HepG2 (cell line): Measurements from ENCODE around the gene PPP1R13B. TPM values are rescaled to one million over a fixed set of nuclear protein-coding genes. Genes with fewer than 3 reads are reported as not detected.

Source experiments
- ATAC-seq: fragments of 200-7000 bp; cut with Tn5 transposase; 3 replicates; pipeline ENCODE4 v1.9.1; 2020; ENCODE audit warnings: mild to moderate bottlenecking, moderate library complexity
- BruUV-seq: library from RNA; stranded (reverse); fragments of 400-500 nt; replicated peaks from 2 replicates; lab custom pipeline; 2021; lab: Mats Ljungman, UMichigan
- CTCF ChIA-PET: fragments of 300-600 bp; formaldehyde crosslinking; extraction: SDS; loops from one replicate; lab custom pipeline; 2021; ENCODE audit warnings: low total read pairs, inconsistent platforms, low intra/inter-chr PET ratio; lab: Yijun Ruan, JAX
- POLR2A ChIA-PET: fragments of 350-600 bp; sonication (Branson Sonifier 250); formaldehyde crosslinking; loops from one replicate; lab custom pipeline; 2020; ENCODE audit warnings: antibody characterized with exemption, inconsistent platforms; lab: Yijun Ruan, JAX
- DNase-seq: peaks from one replicate; pipeline ENCODE4 v3.0.0-alpha.2; 2015; ENCODE audit warnings: low spot score
- FAIRE-seq: peaks from 3 replicates; lab custom pipeline; 2011; peaks lifted over from hg19 to GRCh38; lab: Jason Lieb, UNC
- H2AFZ ChIP-seq: one replicate; pipeline ENCODE4 v1.6.1; 2011; ENCODE audit warnings: low read length, inconsistent platforms
- H3K27ac ChIP-seq: fragments of 300-600 bp; 3 replicates; pipeline ENCODE4 v1.8.0; 2011; ENCODE audit warnings: mixed run types, mild to moderate bottlenecking, mixed read lengths, low read length, inconsistent platforms; ENCODE audit not compliant: insufficient read depth; ENCODE audit errors: extremely low read length
- H3K27me3 ChIP-seq, 2 experiments: fragments of 200-600 bp in 1 of 2; 2 replicates in 1 of 2; 3 replicates in 1 of 2; pipeline versions ENCODE4 v1.6.0 to v1.8.0; 2011; ENCODE audit warnings: low read length in 2 of 2, mild to moderate bottlenecking in 2 of 2, moderate library complexity in 2 of 2, inconsistent platforms in 1 of 2; ENCODE audit not compliant: insufficient read depth in 2 of 2, control insufficient read depth in 1 of 2
- H3K36me3 ChIP-seq, 2 experiments: fragments of 200-600 bp in 1 of 2; replicated peaks in 1 of 2; 2 replicates in 1 of 2; 3 replicates in 1 of 2; pipeline versions ENCODE4 v1.5.1 to v1.8.0; 2011; ENCODE audit warnings: low read length in 2 of 2, inconsistent platforms in 1 of 2; ENCODE audit not compliant: insufficient read depth in 2 of 2, control insufficient read depth in 1 of 2
- H3K4me1 ChIP-seq: 2 replicates; pipeline ENCODE4 v1.5.1; 2012; ENCODE audit warnings: low read length, inconsistent platforms; ENCODE audit not compliant: insufficient read depth
- H3K4me2 ChIP-seq: 2 replicates; pipeline ENCODE4 v1.6.0; 2011; ENCODE audit warnings: low read depth, low read length, inconsistent platforms
- H3K4me3 ChIP-seq, 3 experiments: fragments of 200-600 bp in 1 of 3; sonication (generic), shearing (Covaris generic) in 1 of 3; replicated peaks in 1 of 3; 2 replicates each; pipeline ENCODE4 v1.5.1; 2011 to 2016; ENCODE audit warnings: low read length in 3 of 3, inconsistent platforms in 2 of 3, low read depth in 2 of 3, mild to moderate bottlenecking in 2 of 3, control low read depth in 1 of 3, mixed read lengths in 1 of 3; ENCODE audit not compliant: insufficient read depth in 1 of 3
- H3K79me2 ChIP-seq: one replicate; pipeline ENCODE4 v1.6.1; 2011; ENCODE audit warnings: low read length, inconsistent platforms; ENCODE audit not compliant: insufficient read depth
- H3K9ac ChIP-seq: 2 replicates; pipeline ENCODE4 v1.6.0; 2011; ENCODE audit warnings: mild to moderate bottlenecking, low read depth, low read length, inconsistent platforms; ENCODE audit not compliant: insufficient read depth
- H3K9me3 ChIP-seq: 2 replicates; pipeline ENCODE4 v1.5.1; 2012; ENCODE audit warnings: mild to moderate bottlenecking, low read length
- H4K20me1 ChIP-seq: 2 replicates; pipeline ENCODE4 v1.6.0; 2011; ENCODE audit warnings: inconsistent platforms, mild to moderate bottlenecking, low read length, moderate library complexity; ENCODE audit not compliant: insufficient read depth
- EZH2 ChIP-seq: conservative IDR thresholded peaks from 2 replicates; pipeline ENCODE4 v1.6.1; 2012; ENCODE audit warnings: mild to moderate bottlenecking, low read depth, low read length, moderate library complexity
- KLF11 ChIP-seq: IDR thresholded peaks from 2 replicates; pipeline ENCODE4 v1.6.1; 2016; ENCODE audit warnings: missing compliant biosample characterization
- PLRG1 ChIP-seq: fragments of 450-650 bp; conservative IDR thresholded peaks from 2 replicates; pipeline ENCODE4 v1.6.1; 2016
- SIX1 ChIP-seq: sonication (generic); formaldehyde crosslinking; IDR thresholded peaks from 2 replicates; pipeline ENCODE4 v1.4.0; 2020; ENCODE audit warnings: missing genetic modification reagents, borderline replicate concordance
- ZIK1 ChIP-seq: sonication (generic); formaldehyde crosslinking; IDR thresholded peaks from 2 replicates; pipeline ENCODE4 v1.5.0; 2020; ENCODE audit warnings: mild to moderate bottlenecking, low read depth, missing genetic modification reagents, borderline replicate concordance
- ZNF124 ChIP-seq: sonication (generic); formaldehyde crosslinking; IDR thresholded peaks from 2 replicates; pipeline ENCODE4 v1.4.0; 2020; ENCODE audit warnings: missing genetic modification reagents
- ZNF292 ChIP-seq: sonication (generic); formaldehyde crosslinking; IDR thresholded peaks from 2 replicates; pipeline ENCODE4 v1.8.1; 2022; ENCODE audit warnings: mild to moderate bottlenecking, low read depth, missing genetic modification reagents, borderline replicate concordance
- ZNF3 ChIP-seq: IDR thresholded peaks from 2 replicates; pipeline ENCODE4 v1.7.0; 2017; ENCODE audit warnings: inconsistent platforms
- ZNF33A ChIP-seq: sonication (generic); formaldehyde crosslinking; IDR thresholded peaks from 2 replicates; pipeline ENCODE4 v1.5.1; 2020; ENCODE audit warnings: missing genetic modification reagents, mild to moderate bottlenecking, moderate library complexity, borderline replicate concordance
- ZNF468 ChIP-seq: sonication (generic); formaldehyde crosslinking; IDR thresholded peaks from 2 replicates; pipeline ENCODE4 v1.8.0; 2022; ENCODE audit warnings: mild to moderate bottlenecking, moderate library complexity, missing genetic modification reagents
- ZNF496 ChIP-seq: sonication (generic); formaldehyde crosslinking; IDR thresholded peaks from 2 replicates; pipeline ENCODE4 v1.8.1; 2023; ENCODE audit warnings: mild to moderate bottlenecking, moderate library complexity, missing genetic modification reagents; ENCODE audit not compliant: insufficient replicate concordance
- ZNF83 ChIP-seq: sonication (generic); formaldehyde crosslinking; IDR thresholded peaks from 2 replicates; pipeline ENCODE4 v1.4.0; 2020; ENCODE audit warnings: missing genetic modification reagents, mild to moderate bottlenecking, borderline replicate concordance
- WGBS: methylation state at CpG from one replicate; pipeline ENCODE4 v1.1.6; 2017; ENCODE audit warnings: low lambda C conversion rate; 5-methylcytosine and 5-hydroxymethylcytosine counted together
- in situ Hi-C: cut with HindIII; loops from 2 replicates; pipeline ENCODE4 v1.10.0; 2017; ENCODE audit warnings: low pct_unique_long_range_greater_than_20kb; ENCODE audit not compliant: extremely low pct_ligation_motif_present
- intact Hi-C: fragments of 100-400 bp; cut with micrococcal nuclease; formaldehyde crosslinking; loops from one replicate; pipeline ENCODE4 v1.10.0; 2022; ENCODE audit not compliant: unreplicated experiment
- polyA plus RNA-seq, 8 experiments: library from polyadenylated mRNA; depleted of rRNA in 3 of 8; stranded (reverse) in 7 of 8; unstranded in 1 of 8; fragments of >200 nt; fragmentation: Illumina TruSeq in 4 of 8; extraction: Trizol in 4 of 8; gene quantifications; 2 replicates each; pipeline versions ENCODE4 v1.2.1 to v1.2.3, GENCODE V29; 2011 to 2016; ENCODE audit warnings: low read depth in 4 of 8, missing spikeins in 1 of 8, mixed read lengths in 1 of 8; ENCODE audit not compliant: insufficient read depth in 1 of 8
- total RNA-seq, 5 experiments: library from RNA; depleted of rRNA; stranded (reverse); fragments of >200 nt; fragmentation: Illumina TruSeq; extraction: Trizol; gene quantifications; 2 replicates each; pipeline ENCODE4 v1.2.3, GENCODE V29; 2016; ENCODE audit warnings: low read depth in 1 of 5
- TF ChIP-seq, protein P1 (sequence below): sonication (generic); formaldehyde crosslinking; IDR thresholded peaks from 2 replicates; pipeline ENCODE4 v1.4.0; 2020; ENCODE audit warnings: mild to moderate bottlenecking, missing genetic modification reagents
- TF ChIP-seq, protein P2 (sequence below): sonication (generic); formaldehyde crosslinking; IDR thresholded peaks from 2 replicates; pipeline ENCODE4 v1.4.0; 2020; ENCODE audit warnings: missing genetic modification reagents, borderline replicate concordance
- TF ChIP-seq, protein P3 (sequence below): sonication (generic); formaldehyde crosslinking; IDR thresholded peaks from 2 replicates; pipeline ENCODE4 v1.5.0; 2020; ENCODE audit warnings: mild to moderate bottlenecking, low read depth, missing genetic modification reagents, borderline replicate concordance
- TF ChIP-seq, protein P4 (sequence below): sonication (generic); formaldehyde crosslinking; IDR thresholded peaks from 2 replicates; pipeline ENCODE4 v1.5.0; 2020; ENCODE audit warnings: mild to moderate bottlenecking, missing genetic modification reagents

PPP1R13B gene
- total and polyA plus RNA-seq, 2 of the 13 experiments (the other 11 are each of a cell fraction or from before 2014, with no cell fraction given): 4.6 to 9.4 TPM

DNA sequence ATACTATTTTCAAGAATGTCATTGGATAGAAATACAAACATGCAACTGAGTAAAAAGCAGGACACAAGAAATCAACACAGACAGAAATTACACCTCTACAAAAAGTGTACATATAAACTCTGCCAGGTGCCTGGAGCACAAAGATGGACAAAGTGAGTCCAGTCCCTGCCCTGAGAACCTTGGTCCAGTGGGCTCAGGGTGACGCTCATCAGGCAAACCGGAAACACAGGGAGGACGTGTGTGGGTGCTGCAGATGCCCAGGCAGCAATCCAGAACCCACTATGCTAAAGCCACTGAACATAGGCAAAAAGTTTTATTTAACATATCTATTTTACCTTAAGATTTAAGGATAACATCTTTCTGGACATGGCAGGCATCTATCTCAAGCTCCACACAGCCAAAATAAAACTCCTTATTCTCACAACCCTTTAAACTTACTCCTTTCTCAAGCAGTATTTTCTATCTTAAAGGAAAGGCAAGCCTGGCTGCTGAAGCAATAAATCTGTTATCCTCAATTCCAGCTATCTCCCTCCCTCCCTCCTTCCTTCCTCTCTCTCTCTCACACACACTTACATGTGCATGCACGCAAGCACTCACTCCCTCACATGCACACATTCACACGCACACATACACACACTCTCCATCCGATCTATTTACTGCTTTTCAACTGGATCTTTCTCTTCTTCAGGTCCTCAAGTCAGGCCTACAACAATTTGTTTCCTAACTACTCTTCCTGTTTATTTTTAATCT lies 10.2 kb downstream of the PPP1R13B start:
- H2AFZ ChIP-seq: no peak overlapping the region
- no peak for ATAC-seq
- POLR2A ChIA-PET: no interaction called here

More for the DNA sequence above, 10.2 kb downstream of the PPP1R13B start:
- Histone ChIP-seq H3K27me3 (no peaks in the 10 kb centered on the region), H3K9me3 (no peaks in the 10 kb centered on the region), H3K27ac (no peak overlapping the region), H3K36me3 (no peaks in the 10 kb centered on the region), H3K4me2 (no peak overlapping the region), H3K4me3 (no peak overlapping the region), H3K4me1 (peaks cover 9% of the 10 kb centered on the region), H4K20me1 (no peaks in the 10 kb centered on the region; the same call in 1 of the 2 replicates), H3K9ac (no peak overlapping the region), H3K79me2 (peaks cover 51% of the 10 kb centered on the region)
- 97% methylated on average over 6 of the region's 6 CpGs for WGBS
- in situ Hi-C loops (no loop called here), intact Hi-C loops (no loop called here)
- TF ChIP-seq KLF11 (no peak), ZNF3 (CRISPR knock-in tag) (no peak), ZNF33A (CRISPR knock-in tag) (no peak), SIX1 (no peak), ZNF292 (CRISPR knock-in tag) (no peak), PLRG1 (no peak), ZNF468 (CRISPR knock-in tag) (no peak), ZNF83 (CRISPR knock-in tag) (no peak), ZNF124 (CRISPR knock-in tag) (no peak), ZIK1 (no peak), ZNF496 (no peak), EZH2 (no peak)
- TF ChIP-seq, protein P1, sequence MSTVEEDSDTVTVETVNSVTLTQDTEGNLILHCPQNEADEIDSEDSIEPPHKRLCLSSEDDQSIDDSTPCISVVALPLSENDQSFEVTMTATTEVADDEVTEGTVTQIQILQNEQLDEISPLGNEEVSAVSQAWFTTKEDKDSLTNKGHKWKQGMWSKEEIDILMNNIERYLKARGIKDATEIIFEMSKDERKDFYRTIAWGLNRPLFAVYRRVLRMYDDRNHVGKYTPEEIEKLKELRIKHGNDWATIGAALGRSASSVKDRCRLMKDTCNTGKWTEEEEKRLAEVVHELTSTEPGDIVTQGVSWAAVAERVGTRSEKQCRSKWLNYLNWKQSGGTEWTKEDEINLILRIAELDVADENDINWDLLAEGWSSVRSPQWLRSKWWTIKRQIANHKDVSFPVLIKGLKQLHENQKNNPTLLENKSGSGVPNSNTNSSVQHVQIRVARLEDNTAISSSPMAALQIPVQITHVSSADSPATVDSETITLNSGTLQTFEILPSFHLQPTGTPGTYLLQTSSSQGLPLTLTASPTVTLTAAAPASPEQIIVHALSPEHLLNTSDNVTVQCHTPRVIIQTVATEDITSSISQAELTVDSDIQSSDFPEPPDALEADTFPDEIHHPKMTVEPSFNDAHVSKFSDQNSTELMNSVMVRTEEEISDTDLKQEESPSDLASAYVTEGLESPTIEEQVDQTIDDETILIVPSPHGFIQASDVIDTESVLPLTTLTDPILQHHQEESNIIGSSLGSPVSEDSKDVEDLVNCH (CRISPR knock-in tag): no peak
- TF ChIP-seq, protein P2, sequence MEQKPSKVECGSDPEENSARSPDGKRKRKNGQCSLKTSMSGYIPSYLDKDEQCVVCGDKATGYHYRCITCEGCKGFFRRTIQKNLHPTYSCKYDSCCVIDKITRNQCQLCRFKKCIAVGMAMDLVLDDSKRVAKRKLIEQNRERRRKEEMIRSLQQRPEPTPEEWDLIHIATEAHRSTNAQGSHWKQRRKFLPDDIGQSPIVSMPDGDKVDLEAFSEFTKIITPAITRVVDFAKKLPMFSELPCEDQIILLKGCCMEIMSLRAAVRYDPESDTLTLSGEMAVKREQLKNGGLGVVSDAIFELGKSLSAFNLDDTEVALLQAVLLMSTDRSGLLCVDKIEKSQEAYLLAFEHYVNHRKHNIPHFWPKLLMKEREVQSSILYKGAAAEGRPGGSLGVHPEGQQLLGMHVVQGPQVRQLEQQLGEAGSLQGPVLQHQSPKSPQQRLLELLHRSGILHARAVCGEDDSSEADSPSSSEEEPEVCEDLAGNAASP (CRISPR knock-in tag): no peak
- TF ChIP-seq, protein P3, sequence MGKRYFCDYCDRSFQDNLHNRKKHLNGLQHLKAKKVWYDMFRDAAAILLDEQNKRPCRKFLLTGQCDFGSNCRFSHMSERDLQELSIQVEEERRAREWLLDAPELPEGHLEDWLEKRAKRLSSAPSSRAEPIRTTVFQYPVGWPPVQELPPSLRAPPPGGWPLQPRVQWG (CRISPR knock-in tag): no peak
- TF ChIP-seq, protein P4, sequence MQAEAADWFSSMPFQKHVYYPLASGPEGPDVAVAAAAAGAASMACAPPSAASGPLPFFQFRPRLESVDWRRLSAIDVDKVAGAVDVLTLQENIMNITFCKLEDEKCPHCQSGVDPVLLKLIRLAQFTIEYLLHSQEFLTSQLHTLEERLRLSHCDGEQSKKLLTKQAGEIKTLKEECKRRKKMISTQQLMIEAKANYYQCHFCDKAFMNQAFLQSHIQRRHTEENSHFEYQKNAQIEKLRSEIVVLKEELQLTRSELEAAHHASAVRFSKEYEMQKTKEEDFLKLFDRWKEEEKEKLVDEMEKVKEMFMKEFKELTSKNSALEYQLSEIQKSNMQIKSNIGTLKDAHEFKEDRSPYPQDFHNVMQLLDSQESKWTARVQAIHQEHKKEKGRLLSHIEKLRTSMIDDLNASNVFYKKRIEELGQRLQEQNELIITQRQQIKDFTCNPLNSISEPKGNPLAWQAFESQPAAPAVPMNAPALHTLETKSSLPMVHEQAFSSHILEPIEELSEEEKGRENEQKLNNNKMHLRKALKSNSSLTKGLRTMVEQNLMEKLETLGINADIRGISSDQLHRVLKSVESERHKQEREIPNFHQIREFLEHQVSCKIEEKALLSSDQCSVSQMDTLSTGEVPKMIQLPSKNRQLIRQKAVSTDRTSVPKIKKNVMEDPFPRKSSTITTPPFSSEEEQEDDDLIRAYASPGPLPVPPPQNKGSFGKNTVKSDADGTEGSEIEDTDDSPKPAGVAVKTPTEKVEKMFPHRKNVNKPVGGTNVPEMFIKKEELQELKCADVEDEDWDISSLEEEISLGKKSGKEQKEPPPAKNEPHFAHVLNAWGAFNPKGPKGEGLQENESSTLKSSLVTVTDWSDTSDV: no peak
- CTCF ChIA-PET: no interaction called here
- FAIRE-seq (no peak), DNase-seq (no peak)
- BruUV-seq: no TSS peak
